OCI-LY1 (cell line): ENCODE data around the gene BSCL2.

Experiments
- CTCF ChIP-seq: fragments of 200-600 bp; sonication (generic), shearing (Covaris generic); IDR thresholded peaks from 2 replicates; pipeline ENCODE4 v1.5.1; 2017; ENCODE audit warnings: mild to moderate bottlenecking, antibody characterized with exemption, low read length, moderate library complexity, mixed read lengths
- EZH2 ChIP-seq: fragments of 200-600 bp; sonication (generic), shearing (Covaris generic); IDR thresholded peaks from 2 replicates; pipeline ENCODE4 v1.8.0; 2017; ENCODE audit warnings: borderline replicate concordance, mixed run types, mild to moderate bottlenecking, antibody characterized with exemption, low read length, moderate library complexity, mixed read lengths

- TF ChIP-seq CTCF = no peak
- TF ChIP-seq EZH2 = no peak
Measured at GRCh38 chr11:62671608-62672389, 35.4 kb downstream of the BSCL2 start, which contains the start of the genes LBHD1 and UQCC3.
